Natural killer cell (primary cell): ENCODE results near the gene WDR81. TPM values are rescaled to one million over a fixed set of nuclear protein-coding genes. Genes with fewer than 3 reads are reported as not detected.
"Not testable (repeated sequence)": the region's sequence is repeated elsewhere in the genome, so short reads cannot be mapped to it uniquely, and the experiment has no call there.

ENCODE experiments used
- ATAC-seq, 3 donors: fragments of 150-1000 bp in 2 of 3; fragments of 200-7000 bp in 1 of 3; cut with Tn5 transposase; 1 replicate in 1 of 3; 2 replicates in 2 of 3; pipeline ENCODE4 v1.10.0; 2021; ENCODE audit warnings: mild to moderate bottlenecking in 2 of 3, moderate library complexity in 2 of 3
- DNase-seq, 2 donors: peaks; one replicate each; pipeline versions ENCODE4 v3.0.0 to v3.0.0-alpha.2; 2013 to 2021; ENCODE audit warnings: mixed read lengths in 1 of 2
- H3K27ac ChIP-seq: one replicate; pipeline ENCODE4 v1.5.1; 2013; ENCODE audit warnings: mild to moderate bottlenecking, low read length
- H3K27me3 ChIP-seq: one replicate; pipeline ENCODE4 v1.6.1; 2013; ENCODE audit warnings: low read length; ENCODE audit not compliant: control insufficient read depth, insufficient read depth
- H3K36me3 ChIP-seq: one replicate; pipeline ENCODE4 v1.6.1; 2013; ENCODE audit warnings: low read length; ENCODE audit not compliant: control insufficient read depth, insufficient read depth
- H3K4me1 ChIP-seq: one replicate; pipeline ENCODE4 v1.6.1; 2013; ENCODE audit warnings: low read length; ENCODE audit not compliant: control insufficient read depth, insufficient read depth
- H3K4me3 ChIP-seq: one replicate; pipeline ENCODE4 v1.5.1; 2013; ENCODE audit warnings: low read length
- H3K9me3 ChIP-seq: one replicate; pipeline ENCODE4 v1.6.1; 2013; ENCODE audit warnings: low read length; ENCODE audit not compliant: control insufficient read depth, insufficient read depth
- H3K27ac Mint-ChIP-seq, 2 donors: one replicate each; pipeline ENCODE4 v1.8.0; 2022; ENCODE audit warnings: mild to moderate bottlenecking in 2 of 2, mixed read lengths in 2 of 2, moderate library complexity in 1 of 2
- H3K27me3 Mint-ChIP-seq, 2 donors: one replicate each; pipeline ENCODE4 v1.8.0; 2022; ENCODE audit warnings: low read depth in 2 of 2, mixed read lengths in 2 of 2
- H3K36me3 Mint-ChIP-seq: one replicate; pipeline ENCODE4 v1.8.0; 2022; ENCODE audit warnings: mixed read lengths
- H3K4me1 Mint-ChIP-seq, 2 donors: one replicate each; pipeline ENCODE4 v1.8.0; 2022; ENCODE audit warnings: mixed read lengths in 2 of 2
- H3K4me3 Mint-ChIP-seq: one replicate; pipeline ENCODE4 v1.8.0; 2022; ENCODE audit warnings: mild to moderate bottlenecking, moderate library complexity, mixed read lengths
- H3K9me3 Mint-ChIP-seq, 2 donors: one replicate each; pipeline ENCODE4 v1.8.0; 2022; ENCODE audit warnings: mixed read lengths in 2 of 2
- WGBS: methylation state at CpG from one replicate; pipeline ENCODE4 v1.1.7; 2013; ENCODE audit warnings: missing lambda C conversion rate; ENCODE audit not compliant: insufficient coverage; 5-methylcytosine and 5-hydroxymethylcytosine counted together
- intact Hi-C: fragments of 100-400 bp; cut with micrococcal nuclease; formaldehyde crosslinking; loops from one replicate; pipeline ENCODE4 v1.14.2; 2022
- total RNA-seq, 4 donors: library from RNA; stranded (reverse); fragments of 120-200 nt in 1 of 4; gene quantifications; one replicate each; pipeline versions ENCODE4 v1.2.3 to v1.2.4, GENCODE V29; 2013 to 2022
- TF ChIP-seq, protein P1 (sequence below): fragments of 200-600 bp; IDR thresholded peaks from one replicate; pipeline ENCODE4 v1.8.0; 2022; ENCODE audit warnings: antibody characterized with exemption

Gene WDR81
- total RNA-seq, 3 donors from 2014 or later (not counting 1 experiment from before 2014, with no cell fraction given): 40.8 to 54.2 (median 46.2) TPM

DNA sequence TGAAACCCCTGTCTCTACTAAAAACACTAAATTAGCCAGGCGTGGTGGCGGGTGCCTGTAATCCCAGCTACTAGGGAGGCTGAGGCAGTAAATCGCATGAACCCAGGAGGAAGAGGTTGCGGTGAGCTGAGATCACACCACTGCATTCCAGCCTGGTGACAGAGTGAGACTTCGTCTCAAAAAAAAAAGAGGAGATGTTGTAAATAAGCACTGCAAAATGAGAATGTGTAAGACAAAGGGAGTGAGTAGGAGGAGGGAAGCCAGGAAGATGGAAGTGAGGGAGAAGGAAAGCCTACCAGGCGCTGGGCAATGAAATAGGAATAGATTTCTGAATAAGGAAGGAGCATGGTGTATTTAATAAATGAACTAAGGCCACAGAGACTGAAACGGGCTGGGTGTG lies 31.2 kb upstream of the WDR81 start:
- no peaks in the 10 kb centered on the region for H3K27me3 ChIP-seq
- no peaks in the 10 kb centered on the region for H3K9me3 Mint-ChIP-seq
- no peaks in the 10 kb centered on the region for H3K4me1 ChIP-seq
- no peaks in the 10 kb centered on the region for H3K36me3 Mint-ChIP-seq
- DNase-seq: no peak
- TF ChIP-seq, protein P1, sequence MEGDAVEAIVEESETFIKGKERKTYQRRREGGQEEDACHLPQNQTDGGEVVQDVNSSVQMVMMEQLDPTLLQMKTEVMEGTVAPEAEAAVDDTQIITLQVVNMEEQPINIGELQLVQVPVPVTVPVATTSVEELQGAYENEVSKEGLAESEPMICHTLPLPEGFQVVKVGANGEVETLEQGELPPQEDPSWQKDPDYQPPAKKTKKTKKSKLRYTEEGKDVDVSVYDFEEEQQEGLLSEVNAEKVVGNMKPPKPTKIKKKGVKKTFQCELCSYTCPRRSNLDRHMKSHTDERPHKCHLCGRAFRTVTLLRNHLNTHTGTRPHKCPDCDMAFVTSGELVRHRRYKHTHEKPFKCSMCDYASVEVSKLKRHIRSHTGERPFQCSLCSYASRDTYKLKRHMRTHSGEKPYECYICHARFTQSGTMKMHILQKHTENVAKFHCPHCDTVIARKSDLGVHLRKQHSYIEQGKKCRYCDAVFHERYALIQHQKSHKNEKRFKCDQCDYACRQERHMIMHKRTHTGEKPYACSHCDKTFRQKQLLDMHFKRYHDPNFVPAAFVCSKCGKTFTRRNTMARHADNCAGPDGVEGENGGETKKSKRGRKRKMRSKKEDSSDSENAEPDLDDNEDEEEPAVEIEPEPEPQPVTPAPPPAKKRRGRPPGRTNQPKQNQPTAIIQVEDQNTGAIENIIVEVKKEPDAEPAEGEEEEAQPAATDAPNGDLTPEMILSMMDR: no peak
- no peak overlapping the region for H3K27ac ChIP-seq
- no peak overlapping the region for H3K4me3 Mint-ChIP-seq
- H3K36me3 ChIP-seq: no peaks in the 10 kb centered on the region
- 80% methylated on average over 7 of the region's 7 CpGs for WGBS
- peaks cover 0 to 10% of the 10 kb centered on the region in 2 donors for H3K27me3 Mint-ChIP-seq
- no peak for ATAC-seq
- no peak overlapping the region for H3K27ac Mint-ChIP-seq
- intact Hi-C loops: no loop called here
- H3K9me3 ChIP-seq: no peaks in the 10 kb centered on the region
- H3K4me1 Mint-ChIP-seq: no peaks in the 10 kb centered on the region
- no peak overlapping the region for H3K4me3 ChIP-seq

DNA sequence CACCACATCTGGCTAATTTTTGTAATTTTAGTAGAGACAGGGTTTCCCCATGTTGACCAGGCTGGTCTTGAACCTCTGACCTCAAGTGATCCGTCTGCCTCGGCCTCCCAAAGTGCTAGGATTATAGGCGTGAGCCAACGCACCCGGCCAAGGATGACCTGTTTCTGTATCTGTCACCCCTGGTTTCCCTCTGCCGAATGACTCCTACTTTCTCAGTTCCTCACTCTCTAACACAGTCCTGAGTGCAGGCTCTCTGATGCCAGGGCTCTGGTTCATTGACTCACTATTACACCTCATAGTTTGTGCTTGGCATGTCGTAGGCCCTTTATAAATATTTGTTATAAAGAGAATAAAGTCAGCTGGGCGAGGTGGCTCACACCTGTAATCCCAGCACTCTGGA lies 29.1 kb upstream of the WDR81 start:
- no peaks in the 10 kb centered on the region for H3K36me3 ChIP-seq
- DNase-seq (no peak), ATAC-seq (no peak)
- TF ChIP-seq, protein P1: no peak
- H3K36me3 Mint-ChIP-seq: no peaks in the 10 kb centered on the region
- no peaks in the 10 kb centered on the region for H3K9me3 Mint-ChIP-seq
- H3K4me1 Mint-ChIP-seq: no peaks in the 10 kb centered on the region
- H3K4me3 ChIP-seq: no peak overlapping the region
- no peak overlapping the region for H3K27ac ChIP-seq
- intact Hi-C loops: no loop called here
- no peak overlapping the region for H3K27ac Mint-ChIP-seq
- WGBS: 91% methylated on average over 7 of the region's 8 CpGs
- H3K4me1 ChIP-seq: no peaks in the 10 kb centered on the region
- H3K27me3 ChIP-seq: no peaks in the 10 kb centered on the region
- no peak overlapping the region for H3K4me3 Mint-ChIP-seq
- H3K9me3 ChIP-seq: no peaks in the 10 kb centered on the region
- peaks cover 0 to 10% of the 10 kb centered on the region in 2 donors for H3K27me3 Mint-ChIP-seq

DNA sequence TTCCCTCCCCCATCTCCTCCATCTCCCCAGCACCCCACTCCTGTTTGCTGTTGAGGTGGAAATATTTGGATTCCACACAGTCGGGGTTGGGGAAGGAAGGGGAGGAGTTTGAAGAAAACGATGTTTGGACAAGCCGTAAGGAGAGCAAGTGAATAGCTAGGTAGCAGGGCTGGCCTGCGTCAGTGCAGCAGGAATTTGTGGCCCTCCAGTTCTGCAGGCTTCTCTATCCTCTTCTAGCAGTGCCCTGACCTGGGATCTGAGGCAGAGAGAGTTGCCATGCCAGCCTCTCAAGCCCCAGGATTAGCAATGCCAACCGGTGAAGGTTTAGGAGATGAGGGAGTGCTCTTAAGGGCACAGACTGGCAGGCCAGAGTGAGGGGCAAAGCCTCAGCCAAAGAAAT lies 26.8 kb upstream of the WDR81 start:
- Mint-ChIP-seq H3K4me1 (no peaks in the 10 kb centered on the region), H3K36me3 (no peaks in the 10 kb centered on the region), H3K9me3 (no peaks in the 10 kb centered on the region), H3K4me3 (no peak overlapping the region), H3K27me3 (peaks cover 0 to 4% of the 10 kb centered on the region in 2 donors), H3K27ac (no peak overlapping the region)
- 59% methylated on average over 5 of the region's 5 CpGs for WGBS
- no peak for ATAC-seq
- no peaks in the 10 kb centered on the region for H3K9me3 ChIP-seq
- H3K36me3 ChIP-seq: no peaks in the 10 kb centered on the region
- no peaks in the 10 kb centered on the region for H3K27me3 ChIP-seq
- H3K27ac ChIP-seq: no peak overlapping the region
- TF ChIP-seq, protein P1: no peak
- DNase-seq: no peak
- intact Hi-C loops: no loop called here
- no peak overlapping the region for H3K4me3 ChIP-seq
- H3K4me1 ChIP-seq: no peaks in the 10 kb centered on the region

DNA sequence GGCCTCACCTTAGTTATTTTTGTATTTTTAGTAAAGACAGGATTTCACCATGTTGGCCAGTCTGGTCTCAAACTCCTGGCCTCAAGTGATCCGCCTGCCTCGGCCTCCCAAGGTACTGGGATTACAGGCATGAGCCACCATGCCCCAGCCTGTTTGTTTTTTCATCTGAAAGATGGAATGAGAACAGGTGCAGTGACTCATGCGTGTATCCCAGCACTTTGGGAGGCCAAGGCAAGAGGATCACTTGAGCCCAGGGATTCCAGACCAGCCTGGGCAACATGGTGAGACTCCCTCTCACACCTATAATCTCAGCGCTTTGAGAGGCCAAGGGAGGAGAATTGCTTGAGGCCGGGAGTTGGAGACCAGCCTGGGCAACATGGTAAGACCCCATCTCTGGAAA lies 24.6 kb upstream of the WDR81 start:
- intact Hi-C loops, H3K27ac Mint-ChIP-seq: not testable (repeated sequence)

More for the DNA sequence above, 24.6 kb upstream of the WDR81 start:
- not testable (repeated sequence) for ATAC-seq, H3K9me3 ChIP-seq, H3K9me3 Mint-ChIP-seq, H3K4me3 Mint-ChIP-seq, DNase-seq, H3K27ac ChIP-seq, H3K4me1 ChIP-seq, H3K4me3 ChIP-seq, H3K4me1 Mint-ChIP-seq, H3K27me3 Mint-ChIP-seq, H3K36me3 Mint-ChIP-seq, H3K36me3 ChIP-seq, H3K27me3 ChIP-seq
- 92% methylated on average over 5 of the region's 5 CpGs for WGBS
